GM21423 (cell line): ENCODE measurements around the gene FBXO27.
"Not testable (repeated sequence)": the region's sequence is repeated elsewhere in the genome, so short reads cannot be mapped to it uniquely, and the experiment has no call there.

Experiments used
- ATAC-seq: cut with Tn5 transposase; IDR thresholded peaks from one replicate; pipeline ENCODE4 v1.9.1; 2021; ENCODE audit warnings: mild to moderate bottlenecking, moderate library complexity; ENCODE audit not compliant: unreplicated experiment

Gene FBXO27

GRCh38 chr19:39032063-39032918, at the start of gene FBXO27:
FBXO27 (minus strand) TSS chr19:39032549; CDS start chr19:39032227, 322 bp downstream.
- no peak for ATAC-seq

DNA sequence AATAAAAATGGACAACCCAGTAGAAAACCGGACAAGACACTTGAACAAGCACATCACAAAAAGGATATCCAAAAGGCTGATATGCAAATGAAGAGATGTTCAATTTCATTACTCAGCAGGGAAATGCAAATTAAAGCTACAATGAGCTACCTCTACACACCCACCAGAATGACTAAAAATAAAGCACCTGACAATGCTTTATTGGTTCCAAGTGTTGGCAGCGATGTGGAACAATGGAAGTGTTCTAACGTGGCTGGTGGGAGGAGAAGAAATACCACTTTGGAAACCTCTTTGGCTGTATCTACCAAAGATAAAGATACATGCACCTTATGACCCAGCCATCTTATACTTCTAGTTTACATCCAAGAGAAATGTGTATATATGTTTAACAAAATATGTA, 48.1 kb upstream of the FBXO27 start:
- no peak for ATAC-seq

DNA sequence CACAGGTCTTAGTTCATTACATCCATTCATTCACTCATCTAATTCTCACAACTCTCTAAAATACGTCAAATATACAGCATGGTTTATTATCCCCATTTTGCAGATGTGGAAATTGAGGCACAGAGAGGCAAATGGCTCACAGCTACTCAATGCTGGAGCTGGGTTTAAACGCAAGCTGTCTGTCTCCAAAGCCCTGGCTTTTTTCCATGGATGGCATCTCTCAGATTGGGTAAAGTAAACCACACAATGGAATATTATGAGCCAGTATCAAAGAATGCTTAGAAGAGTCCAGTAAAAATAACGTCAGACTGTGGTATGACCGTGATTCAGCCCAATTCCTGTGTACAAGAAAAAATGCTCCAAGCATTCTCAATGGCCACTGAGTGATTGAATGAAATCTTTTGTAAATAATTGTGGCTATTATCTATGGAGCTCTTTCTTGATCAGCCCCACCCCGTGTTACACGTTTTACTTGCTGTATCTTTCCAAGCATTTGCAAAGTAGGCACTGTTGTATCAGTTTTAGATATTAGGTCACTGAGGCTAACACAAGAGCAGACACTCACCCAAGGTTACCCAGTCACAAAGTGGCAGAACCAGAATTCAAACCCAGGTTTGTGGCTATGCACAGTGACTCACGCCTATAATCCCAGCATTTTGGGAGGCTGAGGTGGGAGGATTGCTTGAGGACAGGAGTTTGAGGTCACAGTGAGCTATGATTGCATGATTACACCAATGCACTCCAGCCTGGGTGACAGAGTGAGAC, 46.3 kb upstream of the FBXO27 start:
- no peak for ATAC-seq

DNA sequence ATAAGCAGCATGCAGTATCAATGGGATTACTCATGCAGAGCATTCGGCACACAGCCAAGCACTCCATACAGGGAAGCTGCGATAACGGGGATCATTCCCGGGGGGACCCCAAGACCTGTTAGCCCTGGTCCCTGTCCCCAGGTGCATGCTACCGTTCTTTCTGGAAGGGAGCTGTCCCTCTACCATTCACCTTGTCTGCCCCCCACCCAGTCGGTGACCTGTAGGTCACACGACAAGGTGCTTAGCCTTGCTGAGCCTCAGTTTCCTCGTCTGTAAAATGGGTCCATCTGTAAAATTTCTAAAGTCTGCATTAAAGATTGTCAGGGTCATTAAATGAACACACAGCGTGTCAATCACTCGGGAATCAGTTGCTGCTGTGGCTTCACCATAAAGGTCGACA, 45.0 kb upstream of the FBXO27 start:
- ATAC-seq: no peak

DNA sequence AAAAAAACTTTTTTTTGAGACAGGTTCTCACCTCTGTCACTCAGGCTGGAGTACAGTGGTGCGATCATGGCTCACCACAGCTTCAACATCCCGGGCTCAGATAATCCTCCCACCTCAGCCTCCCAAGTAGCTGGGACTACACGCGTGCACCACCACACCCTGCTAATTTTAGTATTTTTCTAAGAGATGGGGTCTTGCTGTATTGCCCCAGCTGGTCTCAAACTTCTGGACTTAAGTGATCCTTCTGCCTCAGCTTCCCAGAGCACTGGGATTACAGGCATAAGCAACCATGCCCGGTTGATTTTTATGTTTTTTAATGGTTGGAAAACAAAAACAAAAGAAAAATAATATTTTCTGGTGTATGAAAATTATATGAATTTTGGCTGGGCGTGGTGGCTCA, 42.6 kb upstream of the FBXO27 start:
- ATAC-seq: no peak

DNA sequence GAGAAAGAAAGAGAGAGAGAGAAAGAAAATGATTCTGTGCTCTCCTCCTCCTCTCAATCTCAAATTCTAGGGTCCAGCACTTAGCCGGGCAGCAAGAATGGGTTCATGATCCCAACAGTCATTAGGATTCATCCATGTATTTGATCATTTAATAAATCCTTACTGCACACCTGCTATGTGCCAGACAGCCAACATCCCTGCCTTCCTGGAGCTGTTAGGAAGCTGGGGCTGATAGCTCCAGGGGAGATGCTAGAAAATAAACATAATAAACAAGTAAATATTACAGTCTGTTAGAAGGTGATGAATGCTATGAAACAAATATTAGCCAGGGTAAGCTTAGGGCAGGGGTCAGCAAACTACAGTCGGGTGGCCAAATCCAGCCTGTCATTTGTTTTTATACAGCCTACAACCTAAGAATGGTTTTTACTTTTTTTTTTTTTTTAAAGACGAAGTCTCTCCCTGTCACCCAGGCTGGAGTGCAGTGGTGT, 41.9 kb upstream of the FBXO27 start:
- ATAC-seq: no peak

DNA sequence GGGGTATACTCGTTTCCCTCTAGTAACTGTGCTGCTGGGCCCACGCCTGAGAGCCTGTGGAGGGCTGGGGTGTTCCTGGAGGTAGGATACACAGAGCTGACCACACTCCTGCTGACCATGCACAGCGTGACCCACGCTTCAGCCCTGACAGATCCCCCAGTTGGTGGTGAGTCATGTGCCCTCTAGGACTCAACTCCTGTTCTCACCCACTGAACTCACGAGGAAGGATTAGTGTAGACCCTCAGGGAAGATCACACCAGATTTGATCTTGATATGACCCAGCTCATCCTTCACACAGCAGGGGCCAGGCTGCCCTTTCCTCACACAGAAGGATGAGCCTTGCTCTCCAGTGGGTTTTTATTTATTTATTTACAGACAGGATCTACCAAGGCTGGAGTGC, 38.5 kb upstream of the FBXO27 start:
- ATAC-seq: no peak

DNA sequence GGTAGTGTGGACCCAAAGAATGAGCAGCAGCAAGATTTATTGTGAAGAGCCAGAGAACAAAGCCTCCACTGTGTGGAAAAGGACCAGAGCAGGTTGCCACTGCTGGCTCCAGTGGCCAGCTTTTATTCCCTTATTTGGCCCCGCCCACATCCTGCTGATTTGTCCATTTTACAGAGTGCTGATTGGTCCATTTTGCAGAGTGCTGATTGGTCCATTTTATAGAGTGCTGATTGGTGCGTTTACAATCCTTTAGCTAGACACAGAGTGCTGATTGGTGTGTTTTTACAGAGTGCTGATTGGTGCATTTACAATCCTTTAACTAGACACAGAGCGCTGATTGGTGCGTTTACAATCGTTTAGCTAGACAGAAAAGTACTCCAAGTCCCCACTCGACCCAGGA, 35.9 kb upstream of the FBXO27 start:
- ATAC-seq: not testable (repeated sequence)

- no peak for ATAC-seq
Measured at GRCh38 chr19:39067104-39067503, 34.8 kb upstream of the FBXO27 start.

GRCh38 chr19:39065928-39066327, 33.6 kb upstream of the FBXO27 start:
- ATAC-seq: no peak

- ATAC-seq: no peak
Measured at GRCh38 chr19:39064405-39064804, 32.1 kb upstream of the FBXO27 start.

- no peak for ATAC-seq
Measured at GRCh38 chr19:39060171-39060570, 27.8 kb upstream of the FBXO27 start.

- no peak for ATAC-seq
Measured at GRCh38 chr19:39059302-39059701, 27.0 kb upstream of the FBXO27 start.

DNA sequence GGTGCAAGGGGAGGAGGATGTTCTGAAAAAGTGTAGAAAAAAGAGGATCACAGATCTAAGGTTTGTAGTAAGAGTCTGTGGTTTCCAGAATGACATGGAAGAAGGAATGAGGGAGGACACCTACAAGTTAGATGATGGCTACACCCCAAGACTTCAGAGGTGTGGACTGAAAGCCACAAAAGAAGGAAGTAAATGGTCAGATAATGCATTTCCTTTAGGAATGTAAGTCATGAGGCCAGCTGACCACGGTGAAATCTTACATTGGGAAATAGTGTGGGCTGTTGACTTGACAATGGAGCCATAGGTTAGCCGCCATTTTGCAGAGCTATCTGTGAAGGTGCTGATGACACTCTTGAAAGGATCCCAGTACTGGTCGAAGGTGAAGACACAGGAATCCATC, 25.3 kb upstream of the FBXO27 start:
- no peak for ATAC-seq

DNA sequence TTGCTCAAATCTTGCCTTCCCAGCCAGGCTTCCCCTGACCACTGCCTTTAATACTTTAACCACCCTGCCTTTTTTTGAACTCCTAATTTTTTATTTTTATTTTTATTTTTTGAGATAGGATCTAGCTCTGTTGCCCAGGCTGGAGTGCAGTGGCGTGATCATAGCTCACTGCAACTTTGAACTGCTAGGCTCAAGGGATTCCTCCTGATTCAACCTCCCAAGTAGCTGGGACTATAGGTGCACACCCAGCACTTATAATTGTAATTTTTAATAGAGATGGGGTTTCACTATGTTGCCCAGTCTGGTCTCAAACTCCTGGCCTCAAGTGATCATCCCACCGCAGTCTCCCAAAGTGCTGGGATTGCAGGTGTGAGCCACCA, 21.7 kb upstream of the FBXO27 start:
- no peak for ATAC-seq

- no peak for ATAC-seq
Measured at GRCh38 chr19:39053276-39054090, 21.1 kb upstream of the FBXO27 start.

DNA sequence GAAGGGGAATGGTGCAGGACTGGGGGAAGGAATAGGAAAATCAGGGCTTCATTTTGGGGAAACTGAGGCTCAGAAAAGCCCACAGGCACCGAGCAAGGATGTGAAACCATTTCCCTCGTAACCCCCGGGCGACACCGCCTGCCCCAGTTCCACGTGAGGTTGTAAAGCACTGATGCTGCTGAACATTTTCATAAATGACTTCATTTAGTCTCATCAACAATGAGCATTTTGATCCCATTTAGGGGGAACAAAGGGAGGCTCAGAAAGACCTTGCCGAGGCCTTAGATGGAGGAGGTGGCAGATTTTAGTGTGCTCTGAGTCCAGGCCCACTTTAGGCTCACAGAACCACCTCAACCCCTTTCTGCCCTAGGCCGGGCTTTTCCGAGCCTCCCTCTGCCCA, 20.5 kb upstream of the FBXO27 start:
- ATAC-seq: no peak

DNA sequence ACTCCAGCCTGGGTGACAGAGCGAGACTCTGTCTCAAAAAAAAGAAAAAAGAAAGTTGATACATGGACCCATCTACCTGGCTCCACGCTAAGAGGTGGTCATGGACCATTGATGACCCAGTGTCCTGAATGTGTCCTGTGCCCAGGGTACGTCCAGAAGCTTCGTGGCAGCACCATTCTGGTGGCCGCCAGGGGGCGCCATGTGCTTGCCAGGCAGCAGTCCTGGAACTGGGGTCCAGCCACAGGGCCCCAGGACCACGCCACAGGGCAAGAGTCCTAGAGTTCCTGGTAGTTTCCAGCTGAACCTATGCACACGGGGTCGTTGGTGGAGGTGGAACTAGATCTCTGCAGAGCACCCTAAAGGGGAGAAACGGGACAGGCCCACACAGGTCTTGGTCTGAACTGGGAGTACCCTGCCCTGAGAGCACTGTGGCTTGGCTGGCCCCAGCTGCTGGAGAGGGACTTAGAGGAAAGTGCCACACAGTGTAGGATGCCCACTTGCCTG, 19.9 kb upstream of the FBXO27 start:
- ATAC-seq: no peak

DNA sequence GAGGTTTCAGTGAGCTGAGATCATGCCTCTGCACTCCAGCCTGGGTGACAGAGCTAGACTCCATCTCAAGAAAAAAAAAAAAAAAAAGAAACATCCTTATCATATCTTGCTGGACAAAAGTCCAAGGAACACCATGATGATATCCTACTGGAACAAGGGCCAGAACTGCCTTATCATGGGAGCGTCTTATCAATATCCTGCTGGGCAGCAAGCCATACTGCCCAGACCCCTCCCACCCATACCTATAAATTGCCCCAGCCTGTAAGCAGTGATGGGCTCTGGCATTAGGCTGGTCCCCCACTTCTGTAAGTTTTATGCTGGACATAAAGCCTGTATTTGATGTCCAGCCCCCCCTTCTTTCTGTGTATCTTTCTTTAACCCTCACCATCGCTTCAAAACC, 14.7 kb upstream of the FBXO27 start:
- ATAC-seq: no peak

DNA sequence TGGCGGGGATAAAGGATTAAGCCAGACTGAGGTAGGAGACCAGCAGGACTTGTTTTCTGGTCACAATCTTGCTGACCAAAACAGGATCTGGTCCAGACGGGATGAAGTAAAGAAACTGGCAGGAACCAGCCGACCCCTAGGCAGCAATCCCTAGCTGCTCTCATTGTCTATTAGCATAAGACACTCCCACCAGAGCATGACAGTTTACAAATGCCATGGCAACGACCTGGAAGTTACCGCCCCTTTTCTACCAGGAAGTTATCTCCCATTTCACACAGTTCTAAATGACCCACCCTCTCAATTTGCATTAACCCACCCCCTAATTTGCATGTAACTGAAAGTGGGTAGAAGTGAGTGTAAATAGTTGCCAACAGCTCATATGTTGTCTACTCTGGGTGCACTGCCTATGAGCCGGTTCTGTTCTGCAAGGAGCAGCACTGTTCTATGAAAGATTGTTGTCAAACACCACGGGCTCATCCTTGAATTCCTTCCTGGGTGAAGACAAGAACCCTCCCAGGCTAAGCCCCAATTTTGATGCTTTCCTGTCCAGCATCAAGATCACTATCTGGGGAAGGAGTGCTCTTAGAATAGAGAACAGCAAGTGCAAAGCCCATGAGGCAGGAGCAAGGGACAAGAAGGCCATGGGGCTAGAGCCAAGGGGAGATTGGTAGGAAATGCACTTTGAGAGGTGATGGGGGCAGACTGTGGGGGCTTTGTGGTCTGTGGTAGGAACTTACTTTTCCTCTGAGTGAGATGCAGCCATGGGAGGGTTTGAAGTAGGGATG, 13.9 kb upstream of the FBXO27 start:
- no peak for ATAC-seq
